Panc1 (cell line): ENCODE data around the gene NMUR1.

Experiments
- CTCF ChIP-seq: fragments of 450-650 bp; IDR thresholded peaks from 2 replicates; pipeline ENCODE4 v1.5.1; 2017; ENCODE audit warnings: mild to moderate bottlenecking
- POLR2AphosphoS5 ChIP-seq: IDR thresholded peaks from 2 replicates; pipeline ENCODE4 v1.6.1; 2012; ENCODE audit warnings: mild to moderate bottlenecking, low read depth, low read length, moderate library complexity
- REST ChIP-seq, 2 experiments: IDR thresholded peaks; 2 replicates each; pipeline ENCODE4 v1.6.1; 2011 to 2012; ENCODE audit warnings: low read depth in 2 of 2, control low read depth in 1 of 2, low read length in 1 of 2, mild to moderate bottlenecking in 1 of 2, moderate library complexity in 1 of 2; ENCODE audit not compliant: insufficient read depth in 1 of 2
- TCF7L2 ChIP-seq: IDR thresholded peaks from 2 replicates; pipeline ENCODE4 v1.6.1; 2011; ENCODE audit warnings: mild to moderate bottlenecking, low read depth, low read length, inconsistent platforms

GRCh38 chr2:231568785-231569435, 38.7 kb upstream of the NMUR1 start:
- TF ChIP-seq POLR2AphosphoS5 (no peak), CTCF (no peak), TCF7L2 (no peak), REST (IDR thresholded peaks at IDR 0.05; ENCODE audit: insufficient read depth in 1 of 2, low read depth in 2 of 2, low read length in 1 of 2) (no peak)
